ENCODE results near the gene CCNB1. TPM values are rescaled to one million over a fixed set of nuclear protein-coding genes. Genes with fewer than 3 reads are reported as not detected.

CCNB1 gene
- total RNA-seq, 4 donors from 2014 or later: 5.7 to 10.6 (median 8.5) TPM

DNA sequence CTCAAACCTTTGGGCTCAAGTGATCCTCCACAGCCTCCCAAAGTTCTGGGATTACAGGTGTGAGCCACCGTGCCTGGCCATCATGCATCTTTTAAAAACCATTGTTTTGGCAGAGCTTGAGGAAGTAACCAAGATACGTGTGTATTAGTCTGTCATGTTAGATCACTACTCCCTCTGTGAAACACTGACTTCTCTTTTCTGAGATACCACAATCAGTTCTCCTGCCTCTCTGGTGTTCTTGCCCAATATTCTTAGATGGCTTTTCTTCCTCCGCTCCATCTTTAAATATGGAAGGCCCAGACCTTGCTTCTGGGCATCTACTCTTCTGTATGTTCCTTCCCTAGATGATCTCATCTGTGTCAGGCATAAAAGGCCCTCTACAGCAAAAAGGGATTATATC is 14.2 kb upstream of the CCNB1 start:
- intact Hi-C loops (cut with DNase I; ENCODE audit: low total_unique reads): no loop called here
- DNase-seq (ENCODE audit: low spot score in 2 of 2): no peak
- H3K4me3 ChIP-seq (ENCODE audit: low read depth, poor library complexity, severe bottlenecking): no peak overlapping the region
- TF ChIP-seq, protein P1, sequence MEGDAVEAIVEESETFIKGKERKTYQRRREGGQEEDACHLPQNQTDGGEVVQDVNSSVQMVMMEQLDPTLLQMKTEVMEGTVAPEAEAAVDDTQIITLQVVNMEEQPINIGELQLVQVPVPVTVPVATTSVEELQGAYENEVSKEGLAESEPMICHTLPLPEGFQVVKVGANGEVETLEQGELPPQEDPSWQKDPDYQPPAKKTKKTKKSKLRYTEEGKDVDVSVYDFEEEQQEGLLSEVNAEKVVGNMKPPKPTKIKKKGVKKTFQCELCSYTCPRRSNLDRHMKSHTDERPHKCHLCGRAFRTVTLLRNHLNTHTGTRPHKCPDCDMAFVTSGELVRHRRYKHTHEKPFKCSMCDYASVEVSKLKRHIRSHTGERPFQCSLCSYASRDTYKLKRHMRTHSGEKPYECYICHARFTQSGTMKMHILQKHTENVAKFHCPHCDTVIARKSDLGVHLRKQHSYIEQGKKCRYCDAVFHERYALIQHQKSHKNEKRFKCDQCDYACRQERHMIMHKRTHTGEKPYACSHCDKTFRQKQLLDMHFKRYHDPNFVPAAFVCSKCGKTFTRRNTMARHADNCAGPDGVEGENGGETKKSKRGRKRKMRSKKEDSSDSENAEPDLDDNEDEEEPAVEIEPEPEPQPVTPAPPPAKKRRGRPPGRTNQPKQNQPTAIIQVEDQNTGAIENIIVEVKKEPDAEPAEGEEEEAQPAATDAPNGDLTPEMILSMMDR (IDR thresholded peaks at IDR 0.05): no peak
- no peak for TF ChIP-seq POLR2A (IDR thresholded peaks at IDR 0.05)
- 76 to 78% methylated on average over 3 of the region's 3 CpGs for WGBS, 2 donors

DNA sequence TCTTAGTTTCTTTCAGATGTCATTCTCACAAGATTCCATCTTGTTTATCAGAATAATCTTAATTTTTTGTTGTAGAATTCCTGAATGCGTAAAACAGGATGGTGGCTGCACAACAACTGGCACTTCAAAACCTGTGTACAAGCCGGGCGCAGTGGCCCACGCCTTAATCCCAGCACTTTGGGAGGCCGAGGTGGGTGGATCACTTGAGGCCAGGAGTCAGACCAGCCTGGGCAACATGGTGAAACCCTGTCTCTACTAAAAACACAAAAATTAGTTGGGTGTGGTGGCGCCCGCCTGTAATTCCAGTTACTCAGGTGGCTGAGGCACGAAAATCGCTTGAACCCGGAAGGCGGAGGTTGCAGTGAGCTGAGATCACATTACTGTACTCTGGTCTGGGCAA is 10.5 kb upstream of the CCNB1 start:
- peak in 1 of 2 donors; percentile 49 for DNase-seq (ENCODE audit: low spot score in 2 of 2)
- TF ChIP-seq, protein P1 (IDR thresholded peaks at IDR 0.05): no peak
- TF ChIP-seq POLR2A (IDR thresholded peaks at IDR 0.05): no peak
- no peak overlapping the region for H3K4me3 ChIP-seq (ENCODE audit: low read depth, poor library complexity, severe bottlenecking)
- intact Hi-C loops (cut with DNase I; ENCODE audit: low total_unique reads): no loop called here
- WGBS, 2 donors: 89 to 92% methylated on average over 11 of the region's 11 CpGs

DNA sequence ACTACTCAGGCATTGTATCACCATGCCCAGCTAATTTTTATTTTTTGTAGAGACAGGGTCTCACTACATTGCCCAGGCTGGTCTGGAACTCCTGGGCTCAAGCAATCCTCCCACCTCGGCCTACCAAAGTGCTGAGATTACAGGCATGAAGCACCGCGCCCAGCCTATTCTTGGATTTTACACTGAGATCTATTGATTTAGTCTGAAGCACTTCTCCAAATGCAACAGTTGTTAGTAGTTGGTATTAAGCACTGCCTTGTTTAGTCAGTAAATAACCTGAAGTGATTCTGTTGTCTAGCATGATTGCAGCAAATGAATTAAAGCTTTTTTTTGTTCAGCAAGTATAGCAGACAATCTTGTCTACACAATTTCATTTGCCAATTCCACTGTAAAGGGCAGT is 8.9 kb upstream of the CCNB1 start:
- DNase-seq (ENCODE audit: low spot score in 2 of 2): peak in 1 of 2 donors; percentile 14
- intact Hi-C loops (cut with DNase I; ENCODE audit: low total_unique reads): no loop called here
- no peak for TF ChIP-seq POLR2A (IDR thresholded peaks at IDR 0.05)
- TF ChIP-seq, protein P1 (IDR thresholded peaks at IDR 0.05): no peak
- no peak overlapping the region for H3K4me3 ChIP-seq (ENCODE audit: low read depth, poor library complexity, severe bottlenecking)
- WGBS, 2 donors: 94 to 96% methylated on average over 3 of the region's 3 CpGs

DNA sequence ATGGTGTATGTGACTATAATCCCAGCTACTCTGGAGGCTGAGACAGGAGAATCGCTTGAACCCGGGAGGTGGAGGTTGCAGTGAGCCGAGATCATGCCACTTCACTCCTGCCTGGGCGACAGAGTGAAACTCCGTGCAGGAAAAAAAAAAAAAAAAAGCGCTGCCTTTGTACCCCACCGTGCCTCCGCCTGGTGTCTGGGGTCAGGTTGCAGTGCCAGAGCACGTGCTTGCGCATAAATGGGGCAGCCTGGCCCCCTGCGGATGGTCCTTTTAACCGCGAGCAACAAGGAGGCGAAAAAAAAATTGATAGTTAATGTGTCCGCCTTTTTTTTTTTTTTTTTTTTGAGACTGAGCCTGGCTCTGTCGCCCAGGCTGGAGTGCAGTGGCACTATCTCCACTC is 6.3 kb upstream of the CCNB1 start:
- 92 to 93% methylated on average over 16 of the region's 16 CpGs for WGBS, 2 donors
- DNase-seq (ENCODE audit: low spot score in 2 of 2): peak in 1 of 2 donors; percentile 48
- intact Hi-C loops (cut with DNase I; ENCODE audit: low total_unique reads): no loop called here
- no peak overlapping the region for H3K4me3 ChIP-seq (ENCODE audit: low read depth, poor library complexity, severe bottlenecking)
- TF ChIP-seq, protein P1 (IDR thresholded peaks at IDR 0.05): no peak
- TF ChIP-seq POLR2A (IDR thresholded peaks at IDR 0.05): no peak

DNA sequence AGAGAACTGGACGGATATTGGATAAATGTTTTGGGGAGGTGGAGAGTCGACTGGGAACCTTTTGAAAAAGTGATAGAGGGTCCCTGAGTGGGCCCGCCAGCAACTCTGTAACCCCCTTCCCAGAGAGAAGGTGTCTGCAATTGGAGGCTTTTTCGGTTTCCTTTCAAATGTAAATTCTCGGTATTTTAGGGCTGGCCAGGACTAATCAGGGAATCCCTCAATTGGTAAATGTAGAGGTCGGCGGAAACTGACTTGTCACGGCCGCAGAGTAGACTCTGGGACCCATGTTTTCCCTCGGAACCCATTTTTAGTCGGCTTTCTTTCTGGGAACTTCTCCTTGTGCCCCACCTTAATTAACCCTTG is 524 bp downstream of the CCNB1 start:
- 0 to 1% methylated on average over 11 of the region's 11 CpGs for WGBS, 2 donors
- H3K4me3 ChIP-seq (ENCODE audit: low read depth, poor library complexity, severe bottlenecking): peak overlapping the region; percentile 61
- intact Hi-C loops (cut with DNase I; ENCODE audit: low total_unique reads): no loop called here
- TF ChIP-seq POLR2A (IDR thresholded peaks at IDR 0.05): no peak
- TF ChIP-seq, protein P1 (IDR thresholded peaks at IDR 0.05): no peak
- no peak for DNase-seq (ENCODE audit: low spot score in 2 of 2)

DNA sequence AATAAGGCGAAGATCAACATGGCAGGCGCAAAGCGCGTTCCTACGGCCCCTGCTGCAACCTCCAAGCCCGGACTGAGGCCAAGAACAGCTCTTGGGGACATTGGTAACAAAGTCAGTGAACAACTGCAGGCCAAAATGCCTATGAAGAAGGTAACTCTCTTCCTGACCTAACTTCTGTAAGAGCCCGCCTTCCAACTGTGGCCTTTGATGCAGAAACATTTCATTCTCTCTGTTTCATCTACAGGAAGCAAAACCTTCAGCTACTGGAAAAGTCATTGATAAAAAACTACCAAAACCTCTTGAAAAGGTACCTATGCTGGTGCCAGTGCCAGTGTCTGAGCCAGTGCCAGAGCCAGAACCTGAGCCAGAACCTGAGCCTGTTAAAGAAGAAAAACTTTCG is 979 bp downstream of the CCNB1 start:
- TF ChIP-seq, protein P1 (IDR thresholded peaks at IDR 0.05): no peak
- no peak for TF ChIP-seq POLR2A (IDR thresholded peaks at IDR 0.05)
- intact Hi-C loops (cut with DNase I; ENCODE audit: low total_unique reads): no loop called here
- 35 to 39% methylated on average over 8 of the region's 8 CpGs for WGBS, 2 donors
- no peak overlapping the region for H3K4me3 ChIP-seq (ENCODE audit: low read depth, poor library complexity, severe bottlenecking)
- DNase-seq (ENCODE audit: low spot score in 2 of 2): no peak

Measured in lower leg skin (tissue), 4 donors.